ENCODE results near the gene OPN3. TPM values are rescaled to one million over a fixed set of nuclear protein-coding genes. Genes with fewer than 3 reads are reported as not detected.

OPN3 gene
- total and polyA plus RNA-seq, 2 donors (not counting 3 experiments of a cell fraction or from before 2014, with no cell fraction given) = 16.1 to 23.9 TPM

DNA sequence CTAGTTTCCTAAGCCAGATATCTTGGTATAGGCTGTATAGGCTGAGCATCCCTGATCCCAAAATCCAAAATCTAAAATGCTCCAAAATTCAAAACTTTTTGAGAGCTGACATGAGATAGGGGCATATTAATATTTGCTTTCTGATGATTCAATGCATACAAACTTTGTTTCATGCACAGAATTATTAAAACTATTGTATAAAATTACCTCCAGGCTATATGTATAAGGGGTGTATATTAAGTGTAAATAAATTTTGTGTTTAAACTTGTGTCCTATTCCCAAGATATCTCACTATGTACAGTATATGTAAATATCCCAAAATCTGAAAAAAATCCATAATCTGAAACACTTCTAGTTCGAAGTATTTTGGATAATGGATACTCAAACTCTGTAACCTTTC is 14.5 kb upstream of the OPN3 start:
- BruUV-seq (replicated peaks) = no TSS peak
- POLR2A ChIA-PET = interaction anchor here (0.6 kb wide), 1 partner anchor 14 kb away, joined by 3 read pairs; no protein-coding TSS in a partner anchor
- TF ChIP-seq POLR2AphosphoS5 (IDR thresholded peaks at IDR 0.05; ENCODE audit: insufficient read depth, low read depth, low read length) = no peak
- TF ChIP-seq MYC (IDR thresholded peaks at IDR 0.05; ENCODE audit: low read depth, low read length) = no peak
- TF ChIP-seq FOS (IDR thresholded peaks at IDR 0.05; ENCODE audit: borderline replicate concordance, insufficient read depth, low read length) = no peak
- TF ChIP-seq, protein P1, sequence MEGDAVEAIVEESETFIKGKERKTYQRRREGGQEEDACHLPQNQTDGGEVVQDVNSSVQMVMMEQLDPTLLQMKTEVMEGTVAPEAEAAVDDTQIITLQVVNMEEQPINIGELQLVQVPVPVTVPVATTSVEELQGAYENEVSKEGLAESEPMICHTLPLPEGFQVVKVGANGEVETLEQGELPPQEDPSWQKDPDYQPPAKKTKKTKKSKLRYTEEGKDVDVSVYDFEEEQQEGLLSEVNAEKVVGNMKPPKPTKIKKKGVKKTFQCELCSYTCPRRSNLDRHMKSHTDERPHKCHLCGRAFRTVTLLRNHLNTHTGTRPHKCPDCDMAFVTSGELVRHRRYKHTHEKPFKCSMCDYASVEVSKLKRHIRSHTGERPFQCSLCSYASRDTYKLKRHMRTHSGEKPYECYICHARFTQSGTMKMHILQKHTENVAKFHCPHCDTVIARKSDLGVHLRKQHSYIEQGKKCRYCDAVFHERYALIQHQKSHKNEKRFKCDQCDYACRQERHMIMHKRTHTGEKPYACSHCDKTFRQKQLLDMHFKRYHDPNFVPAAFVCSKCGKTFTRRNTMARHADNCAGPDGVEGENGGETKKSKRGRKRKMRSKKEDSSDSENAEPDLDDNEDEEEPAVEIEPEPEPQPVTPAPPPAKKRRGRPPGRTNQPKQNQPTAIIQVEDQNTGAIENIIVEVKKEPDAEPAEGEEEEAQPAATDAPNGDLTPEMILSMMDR (IDR thresholded peaks at IDR 0.05; ENCODE audit: extremely low read depth in 1 of 2, insufficient read depth in 1 of 2, low read depth in 1 of 2, low read length in 2 of 2) = no peak
- no peak for TF ChIP-seq GATA2 (IDR thresholded peaks at IDR 0.05; ENCODE audit: insufficient read depth, insufficient read length, low read depth, low read length)
- TF ChIP-seq, protein P2, sequence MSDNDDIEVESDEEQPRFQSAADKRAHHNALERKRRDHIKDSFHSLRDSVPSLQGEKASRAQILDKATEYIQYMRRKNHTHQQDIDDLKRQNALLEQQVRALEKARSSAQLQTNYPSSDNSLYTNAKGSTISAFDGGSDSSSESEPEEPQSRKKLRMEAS (IDR thresholded peaks at IDR 0.05; ENCODE audit: insufficient read depth, insufficient read length) = no peak
- no peak for TF ChIP-seq JUN (IDR thresholded peaks at IDR 0.05; ENCODE audit: borderline replicate concordance, insufficient read depth, insufficient read length, low read depth)
- TF ChIP-seq EZH2 (IDR thresholded peaks at IDR 0.05; ENCODE audit: borderline replicate concordance, low read depth, low read length, severe bottlenecking) = no peak
- TF ChIP-seq POLR2A (IDR thresholded peaks at IDR 0.05; ENCODE audit: low read depth, low read length) = no peak

More for the DNA sequence above, 14.5 kb upstream of the OPN3 start:
- Histone ChIP-seq H3K9me1 (replicated peaks; ENCODE audit: control insufficient read depth, extremely low read depth, insufficient read depth, low read length) (no peaks in the 10 kb centered on the region), H3K36me3 (ENCODE audit: control insufficient read depth in 2 of 2, extremely low read depth in 1 of 2, insufficient read depth in 2 of 2, low read length in 2 of 2) (no peaks in the 10 kb centered on the region), H3K4me1 (ENCODE audit: control insufficient read depth, extremely low read depth, insufficient read depth, low read length) (no peaks in the 10 kb centered on the region), H3K79me2 (ENCODE audit: control insufficient read depth, insufficient read depth, low read length) (no peaks in the 10 kb centered on the region), H3K27me3 (ENCODE audit: control insufficient read depth in 2 of 2, insufficient read depth in 2 of 2, low read length in 2 of 2) (no peaks in the 10 kb centered on the region), H3K4me2 (ENCODE audit: insufficient read depth, low read length) (no peak overlapping the region), H3K27ac (ENCODE audit: insufficient read depth, low read depth, low read length) (no peak overlapping the region), H4K20me1 (replicated peaks; ENCODE audit: control insufficient read depth, extremely low read depth, insufficient read depth, low read length) (no peaks in the 10 kb centered on the region), H2AFZ (ENCODE audit: low read depth, low read length) (no peak overlapping the region), H3K9me3 (replicated peaks; ENCODE audit: control insufficient read depth, insufficient read depth, low read length) (no peaks in the 10 kb centered on the region), H3K4me3 (replicated peaks in 1 of 3; ENCODE audit: insufficient read depth in 1 of 3, low read depth in 1 of 3, low read length in 3 of 3) (no peak overlapping the region), H3K9ac (replicated peaks; ENCODE audit: extremely low read depth, insufficient read depth, low read length) (no peak overlapping the region)
- CTCF ChIA-PET = no interaction called here
- FAIRE-seq (no peak), DNase-seq (ENCODE audit: low read depth, low spot score) (no peak)
- dilution Hi-C loops (cut with MboI; ENCODE audit: extremely low pct_ligation_motif_present, low sequenced_read_pairs) = no loop called here
- intact Hi-C loops (cut with micrococcal nuclease) = no loop called here
